ENCODE data around the gene RTN1. TPM values are rescaled to one million over a fixed set of nuclear protein-coding genes. Genes with fewer than 3 reads are reported as not detected.

RTN1 gene
- total RNA-seq, 1 experiment from 2014 or later: 1.1 TPM

DNA sequence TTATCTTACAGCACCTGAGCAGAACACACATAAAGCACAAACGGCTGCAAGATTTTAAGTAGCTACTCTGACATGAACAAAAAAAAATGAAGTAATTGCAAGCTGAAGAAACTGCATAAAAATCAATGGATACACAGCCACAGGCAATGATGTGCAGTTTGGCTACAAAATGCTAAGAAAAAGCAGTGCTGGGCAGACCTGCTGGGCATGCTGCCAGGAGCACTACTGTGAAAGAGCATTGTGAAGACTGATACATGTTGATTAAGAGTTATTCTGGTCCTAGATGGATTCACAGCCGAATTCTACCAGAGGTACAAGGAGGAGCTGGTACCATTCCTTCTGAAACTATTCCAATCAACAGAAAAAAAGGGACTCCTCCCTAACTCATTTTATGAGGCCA, 20.1 kb upstream of the RTN1 start:
- Mint-ChIP-seq H3K9me3 (no peaks in the 10 kb centered on the region), H3K4me3 (no peak overlapping the region), H3K36me3 (no peaks in the 10 kb centered on the region), H3K27me3 (ENCODE audit: low read depth) (peaks cover 3% of the 10 kb centered on the region; the same call in 1 of the 2 replicates), H3K27ac (no peak overlapping the region), H3K4me1 (no peaks in the 10 kb centered on the region)
- POLR2A ChIA-PET: no interaction called here
- CTCF ChIA-PET: interaction anchor here (1.2 kb wide), 1 partner anchor 202 kb away, joined by 3 read pairs; no protein-coding TSS in a partner anchor
- TF ChIP-seq, protein P1, sequence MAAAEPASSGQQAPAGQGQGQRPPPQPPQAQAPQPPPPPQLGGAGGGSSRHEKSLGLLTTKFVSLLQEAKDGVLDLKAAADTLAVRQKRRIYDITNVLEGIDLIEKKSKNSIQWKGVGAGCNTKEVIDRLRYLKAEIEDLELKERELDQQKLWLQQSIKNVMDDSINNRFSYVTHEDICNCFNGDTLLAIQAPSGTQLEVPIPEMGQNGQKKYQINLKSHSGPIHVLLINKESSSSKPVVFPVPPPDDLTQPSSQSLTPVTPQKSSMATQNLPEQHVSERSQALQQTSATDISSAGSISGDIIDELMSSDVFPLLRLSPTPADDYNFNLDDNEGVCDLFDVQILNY (CRISPR knock-in tag; IDR thresholded peaks at IDR 0.05): no peak
- TF ChIP-seq, protein P2, sequence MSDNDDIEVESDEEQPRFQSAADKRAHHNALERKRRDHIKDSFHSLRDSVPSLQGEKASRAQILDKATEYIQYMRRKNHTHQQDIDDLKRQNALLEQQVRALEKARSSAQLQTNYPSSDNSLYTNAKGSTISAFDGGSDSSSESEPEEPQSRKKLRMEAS (CRISPR knock-in tag; IDR thresholded peaks at IDR 0.05): no peak
- no peak for TF ChIP-seq NR3C1 (CRISPR knock-in tag; conservative IDR thresholded peaks at IDR 0.05; ENCODE audit: low read depth)
- no peak for ATAC-seq
- no peak for DNase-seq (ENCODE audit: low spot score)

DNA sequence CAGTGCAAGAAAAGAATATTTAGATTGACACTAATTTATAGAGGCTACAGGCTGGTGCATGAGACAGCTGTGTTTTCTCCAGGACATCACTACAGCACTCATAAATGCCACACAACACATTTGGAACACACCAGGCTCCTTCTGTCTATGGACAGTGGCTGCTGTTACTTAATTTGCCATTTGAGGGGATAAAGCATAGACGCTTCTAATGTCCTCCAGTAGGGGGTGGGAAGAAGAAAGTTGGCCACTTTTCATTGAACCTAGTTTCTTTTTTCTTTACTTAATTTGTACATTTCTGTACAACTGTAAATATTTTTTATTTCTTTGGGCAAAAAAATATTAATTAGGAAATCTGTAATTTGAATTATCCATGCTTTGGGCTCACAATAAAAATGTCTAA, 12.4 kb upstream of the RTN1 start:
- Mint-ChIP-seq H3K4me3 (no peak overlapping the region), H3K27me3 (ENCODE audit: low read depth) (peaks cover 3% of the 10 kb centered on the region; the same call in 1 of the 2 replicates), H3K4me1 (no peaks in the 10 kb centered on the region), H3K9me3 (no peaks in the 10 kb centered on the region), H3K36me3 (no peaks in the 10 kb centered on the region), H3K27ac (no peak overlapping the region)
- ChIA-PET POLR2A (no interaction called here), CTCF (interaction anchor here (0.6 to 1.5 kb wide), 8 partner anchors 12 to 307 kb away, joined by 3 to 4 read pairs (median 3); partner anchors contain the start of genes CCDC175 and RTN1)
- TF ChIP-seq, protein P3, sequence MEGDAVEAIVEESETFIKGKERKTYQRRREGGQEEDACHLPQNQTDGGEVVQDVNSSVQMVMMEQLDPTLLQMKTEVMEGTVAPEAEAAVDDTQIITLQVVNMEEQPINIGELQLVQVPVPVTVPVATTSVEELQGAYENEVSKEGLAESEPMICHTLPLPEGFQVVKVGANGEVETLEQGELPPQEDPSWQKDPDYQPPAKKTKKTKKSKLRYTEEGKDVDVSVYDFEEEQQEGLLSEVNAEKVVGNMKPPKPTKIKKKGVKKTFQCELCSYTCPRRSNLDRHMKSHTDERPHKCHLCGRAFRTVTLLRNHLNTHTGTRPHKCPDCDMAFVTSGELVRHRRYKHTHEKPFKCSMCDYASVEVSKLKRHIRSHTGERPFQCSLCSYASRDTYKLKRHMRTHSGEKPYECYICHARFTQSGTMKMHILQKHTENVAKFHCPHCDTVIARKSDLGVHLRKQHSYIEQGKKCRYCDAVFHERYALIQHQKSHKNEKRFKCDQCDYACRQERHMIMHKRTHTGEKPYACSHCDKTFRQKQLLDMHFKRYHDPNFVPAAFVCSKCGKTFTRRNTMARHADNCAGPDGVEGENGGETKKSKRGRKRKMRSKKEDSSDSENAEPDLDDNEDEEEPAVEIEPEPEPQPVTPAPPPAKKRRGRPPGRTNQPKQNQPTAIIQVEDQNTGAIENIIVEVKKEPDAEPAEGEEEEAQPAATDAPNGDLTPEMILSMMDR (IDR thresholded peaks at IDR 0.05): peak; percentile 42
- TF ChIP-seq, protein P4, sequence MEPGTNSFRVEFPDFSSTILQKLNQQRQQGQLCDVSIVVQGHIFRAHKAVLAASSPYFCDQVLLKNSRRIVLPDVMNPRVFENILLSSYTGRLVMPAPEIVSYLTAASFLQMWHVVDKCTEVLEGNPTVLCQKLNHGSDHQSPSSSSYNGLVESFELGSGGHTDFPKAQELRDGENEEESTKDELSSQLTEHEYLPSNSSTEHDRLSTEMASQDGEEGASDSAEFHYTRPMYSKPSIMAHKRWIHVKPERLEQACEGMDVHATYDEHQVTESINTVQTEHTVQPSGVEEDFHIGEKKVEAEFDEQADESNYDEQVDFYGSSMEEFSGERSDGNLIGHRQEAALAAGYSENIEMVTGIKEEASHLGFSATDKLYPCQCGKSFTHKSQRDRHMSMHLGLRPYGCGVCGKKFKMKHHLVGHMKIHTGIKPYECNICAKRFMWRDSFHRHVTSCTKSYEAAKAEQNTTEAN (CRISPR knock-in tag; IDR thresholded peaks at IDR 0.05): no peak
- ATAC-seq (peak; percentile 67), DNase-seq (ENCODE audit: low spot score) (no peak)

DNA sequence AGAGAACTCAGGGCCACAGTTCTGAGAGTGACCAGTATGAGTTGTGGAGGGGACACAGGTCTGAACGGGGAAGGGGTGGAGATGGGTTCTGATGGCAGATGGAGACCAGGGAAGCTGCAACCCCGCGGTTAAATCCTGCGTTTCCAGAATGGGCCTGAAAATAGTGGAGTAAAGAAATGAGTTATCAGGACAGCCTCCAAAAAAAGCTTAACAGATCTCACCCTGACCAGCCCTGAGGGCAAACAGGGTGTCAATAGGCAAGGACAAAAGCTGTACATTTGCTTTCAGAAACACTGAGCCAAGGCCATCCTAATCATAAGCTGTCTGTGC, 555 bp upstream of the RTN1 start:
- Mint-ChIP-seq H3K27ac (no peak overlapping the region), H3K36me3 (no peaks in the 10 kb centered on the region), H3K4me3 (peak overlapping the region; percentile 90), H3K4me1 (peaks cover 11% of the 10 kb centered on the region), H3K27me3 (ENCODE audit: low read depth) (peaks cover 67% of the 10 kb centered on the region), H3K9me3 (no peaks in the 10 kb centered on the region)
- no peak for ATAC-seq
- POLR2A ChIA-PET: interaction anchor here (0.6 kb wide), 1 partner anchor 289 kb away, joined by 7 read pairs; no protein-coding TSS in a partner anchor
- CTCF ChIA-PET: interaction anchor here (0.9 to 3.0 kb wide), 7 partner anchors 9 to 364 kb away, joined by 3 to 17 read pairs (median 5); partner anchors contain the start of genes CCDC175 and LRRC9
- TF ChIP-seq MYBL2 (CRISPR knock-in tag; IDR thresholded peaks at IDR 0.05) (no peak), SP1 (CRISPR knock-in tag; conservative IDR thresholded peaks at IDR 0.05) (0 out of 2 replicates have a peak, but pooled peaks have one; percentile 8)
- no peak for DNase-seq (ENCODE audit: low spot score)

DNA sequence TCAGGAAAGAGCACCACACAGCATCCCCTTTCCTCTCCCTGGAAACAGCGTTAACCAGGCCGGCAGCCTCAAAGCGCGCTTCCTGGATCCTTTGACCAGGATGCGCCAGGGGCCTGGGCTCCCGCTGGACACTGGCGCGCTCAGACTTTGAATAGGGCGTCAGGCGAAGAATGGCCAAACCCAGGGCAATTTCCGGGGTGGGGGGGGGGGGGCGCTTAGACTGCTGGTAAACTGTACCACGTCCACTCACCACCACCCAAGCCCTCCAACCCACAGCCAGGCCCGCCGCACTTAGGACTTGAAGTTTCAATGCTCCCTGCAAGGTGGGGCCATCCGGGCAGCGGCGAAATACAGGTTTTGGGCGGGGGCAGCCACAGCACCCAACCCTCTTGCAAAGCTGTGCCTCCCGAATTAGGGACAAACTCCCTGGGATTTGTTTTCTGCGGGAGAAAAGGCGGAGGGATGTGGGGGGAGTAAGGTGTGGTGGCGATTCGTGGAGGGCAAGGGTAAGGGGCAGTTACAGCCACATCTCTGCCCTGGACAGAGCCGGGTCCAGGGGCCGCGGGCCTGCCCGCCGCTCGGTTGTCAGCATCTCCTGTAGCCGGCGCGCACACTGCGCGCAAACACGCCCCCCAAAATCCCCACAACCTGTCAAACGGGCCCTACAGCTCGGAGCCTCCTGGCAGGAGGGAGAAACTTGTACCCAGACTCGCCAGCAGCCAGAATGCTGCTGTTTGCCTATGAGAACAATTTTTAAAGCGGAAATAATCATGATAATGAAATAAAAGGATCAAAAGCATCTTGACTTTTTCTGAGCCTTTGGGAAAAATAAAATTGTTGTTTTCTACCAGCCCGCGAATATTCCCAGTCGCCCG, 958 bp downstream of the RTN1 start:
- Mint-ChIP-seq H3K4me3 (peak overlapping the region; percentile 67), H3K36me3 (no peaks in the 10 kb centered on the region), H3K27ac (no peak overlapping the region), H3K27me3 (ENCODE audit: low read depth) (peaks cover 75% of the 10 kb centered on the region), H3K4me1 (peaks cover 11% of the 10 kb centered on the region), H3K9me3 (no peaks in the 10 kb centered on the region)
- ChIA-PET CTCF (interaction anchor here (1.1 to 3.0 kb wide), 5 partner anchors 10 to 362 kb away, joined by 5 to 17 read pairs (median 6); partner anchors contain the start of gene LRRC9), POLR2A (no interaction called here)
- ATAC-seq (peak; percentile 38), DNase-seq (ENCODE audit: low spot score) (peak; percentile 24)
- TF ChIP-seq RORB (CRISPR knock-in tag; IDR thresholded peaks at IDR 0.05): no peak
- TF ChIP-seq ZNF317 (CRISPR knock-in tag; IDR thresholded peaks at IDR 0.05; ENCODE audit: borderline replicate concordance, low read depth): no peak
- TF ChIP-seq, protein P5, sequence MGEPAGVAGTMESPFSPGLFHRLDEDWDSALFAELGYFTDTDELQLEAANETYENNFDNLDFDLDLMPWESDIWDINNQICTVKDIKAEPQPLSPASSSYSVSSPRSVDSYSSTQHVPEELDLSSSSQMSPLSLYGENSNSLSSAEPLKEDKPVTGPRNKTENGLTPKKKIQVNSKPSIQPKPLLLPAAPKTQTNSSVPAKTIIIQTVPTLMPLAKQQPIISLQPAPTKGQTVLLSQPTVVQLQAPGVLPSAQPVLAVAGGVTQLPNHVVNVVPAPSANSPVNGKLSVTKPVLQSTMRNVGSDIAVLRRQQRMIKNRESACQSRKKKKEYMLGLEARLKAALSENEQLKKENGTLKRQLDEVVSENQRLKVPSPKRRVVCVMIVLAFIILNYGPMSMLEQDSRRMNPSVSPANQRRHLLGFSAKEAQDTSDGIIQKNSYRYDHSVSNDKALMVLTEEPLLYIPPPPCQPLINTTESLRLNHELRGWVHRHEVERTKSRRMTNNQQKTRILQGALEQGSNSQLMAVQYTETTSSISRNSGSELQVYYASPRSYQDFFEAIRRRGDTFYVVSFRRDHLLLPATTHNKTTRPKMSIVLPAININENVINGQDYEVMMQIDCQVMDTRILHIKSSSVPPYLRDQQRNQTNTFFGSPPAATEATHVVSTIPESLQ (CRISPR knock-in tag; IDR thresholded peaks at IDR 0.05): no peak
- no peak for TF ChIP-seq RELA (CRISPR knock-in tag; IDR thresholded peaks at IDR 0.05; ENCODE audit: borderline replicate concordance)
- TF ChIP-seq ZNF396 (CRISPR knock-in tag; IDR thresholded peaks at IDR 0.05; ENCODE audit: borderline replicate concordance): no peak
- TF ChIP-seq FOXJ3 (CRISPR knock-in tag; IDR thresholded peaks at IDR 0.05; ENCODE audit: borderline replicate concordance): no peak
- no peak for TF ChIP-seq ESRRA (CRISPR knock-in tag; IDR thresholded peaks at IDR 0.05; ENCODE audit: borderline replicate concordance)
- TF ChIP-seq, protein P6, sequence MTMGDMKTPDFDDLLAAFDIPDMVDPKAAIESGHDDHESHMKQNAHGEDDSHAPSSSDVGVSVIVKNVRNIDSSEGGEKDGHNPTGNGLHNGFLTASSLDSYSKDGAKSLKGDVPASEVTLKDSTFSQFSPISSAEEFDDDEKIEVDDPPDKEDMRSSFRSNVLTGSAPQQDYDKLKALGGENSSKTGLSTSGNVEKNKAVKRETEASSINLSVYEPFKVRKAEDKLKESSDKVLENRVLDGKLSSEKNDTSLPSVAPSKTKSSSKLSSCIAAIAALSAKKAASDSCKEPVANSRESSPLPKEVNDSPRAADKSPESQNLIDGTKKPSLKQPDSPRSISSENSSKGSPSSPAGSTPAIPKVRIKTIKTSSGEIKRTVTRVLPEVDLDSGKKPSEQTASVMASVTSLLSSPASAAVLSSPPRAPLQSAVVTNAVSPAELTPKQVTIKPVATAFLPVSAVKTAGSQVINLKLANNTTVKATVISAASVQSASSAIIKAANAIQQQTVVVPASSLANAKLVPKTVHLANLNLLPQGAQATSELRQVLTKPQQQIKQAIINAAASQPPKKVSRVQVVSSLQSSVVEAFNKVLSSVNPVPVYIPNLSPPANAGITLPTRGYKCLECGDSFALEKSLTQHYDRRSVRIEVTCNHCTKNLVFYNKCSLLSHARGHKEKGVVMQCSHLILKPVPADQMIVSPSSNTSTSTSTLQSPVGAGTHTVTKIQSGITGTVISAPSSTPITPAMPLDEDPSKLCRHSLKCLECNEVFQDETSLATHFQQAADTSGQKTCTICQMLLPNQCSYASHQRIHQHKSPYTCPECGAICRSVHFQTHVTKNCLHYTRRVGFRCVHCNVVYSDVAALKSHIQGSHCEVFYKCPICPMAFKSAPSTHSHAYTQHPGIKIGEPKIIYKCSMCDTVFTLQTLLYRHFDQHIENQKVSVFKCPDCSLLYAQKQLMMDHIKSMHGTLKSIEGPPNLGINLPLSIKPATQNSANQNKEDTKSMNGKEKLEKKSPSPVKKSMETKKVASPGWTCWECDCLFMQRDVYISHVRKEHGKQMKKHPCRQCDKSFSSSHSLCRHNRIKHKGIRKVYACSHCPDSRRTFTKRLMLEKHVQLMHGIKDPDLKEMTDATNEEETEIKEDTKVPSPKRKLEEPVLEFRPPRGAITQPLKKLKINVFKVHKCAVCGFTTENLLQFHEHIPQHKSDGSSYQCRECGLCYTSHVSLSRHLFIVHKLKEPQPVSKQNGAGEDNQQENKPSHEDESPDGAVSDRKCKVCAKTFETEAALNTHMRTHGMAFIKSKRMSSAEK (CRISPR knock-in tag; IDR thresholded peaks at IDR 0.05; ENCODE audit: borderline replicate concordance): no peak
- TF ChIP-seq ZNF416 (CRISPR knock-in tag; IDR thresholded peaks at IDR 0.05): no peak

Data from WTC11 (cell line).